Measurements from ENCODE around the gene RAB31. TPM values are rescaled to one million over a fixed set of nuclear protein-coding genes. Genes with fewer than 3 reads are reported as not detected.
"Not testable (repeated sequence)": the region's sequence is repeated elsewhere in the genome, so short reads cannot be mapped to it uniquely, and the experiment has no call there.

RAB31 gene
- total RNA-seq, 1 experiment from 2014 or later: 72.2 TPM

- H3K36me3 ChIP-seq: no peaks in the 10 kb centered on the region
- H3K27ac ChIP-seq: no peak overlapping the region
- no peaks in the 10 kb centered on the region for H3K27me3 ChIP-seq (replicated peaks)
- no peak for DNase-seq (ENCODE audit: low read depth in 1 of 2, low spot score in 2 of 2)
- H3K4me1 ChIP-seq (replicated peaks): no peaks in the 10 kb centered on the region
- no peaks in the 10 kb centered on the region; the same call in 1 of the 2 replicates for H3K9me3 ChIP-seq (replicated peaks)
- no peak overlapping the region for H3K4me3 ChIP-seq
Measured at GRCh38 chr18:9884532-9885140, 176.5 kb downstream of the RAB31 start.

DNA sequence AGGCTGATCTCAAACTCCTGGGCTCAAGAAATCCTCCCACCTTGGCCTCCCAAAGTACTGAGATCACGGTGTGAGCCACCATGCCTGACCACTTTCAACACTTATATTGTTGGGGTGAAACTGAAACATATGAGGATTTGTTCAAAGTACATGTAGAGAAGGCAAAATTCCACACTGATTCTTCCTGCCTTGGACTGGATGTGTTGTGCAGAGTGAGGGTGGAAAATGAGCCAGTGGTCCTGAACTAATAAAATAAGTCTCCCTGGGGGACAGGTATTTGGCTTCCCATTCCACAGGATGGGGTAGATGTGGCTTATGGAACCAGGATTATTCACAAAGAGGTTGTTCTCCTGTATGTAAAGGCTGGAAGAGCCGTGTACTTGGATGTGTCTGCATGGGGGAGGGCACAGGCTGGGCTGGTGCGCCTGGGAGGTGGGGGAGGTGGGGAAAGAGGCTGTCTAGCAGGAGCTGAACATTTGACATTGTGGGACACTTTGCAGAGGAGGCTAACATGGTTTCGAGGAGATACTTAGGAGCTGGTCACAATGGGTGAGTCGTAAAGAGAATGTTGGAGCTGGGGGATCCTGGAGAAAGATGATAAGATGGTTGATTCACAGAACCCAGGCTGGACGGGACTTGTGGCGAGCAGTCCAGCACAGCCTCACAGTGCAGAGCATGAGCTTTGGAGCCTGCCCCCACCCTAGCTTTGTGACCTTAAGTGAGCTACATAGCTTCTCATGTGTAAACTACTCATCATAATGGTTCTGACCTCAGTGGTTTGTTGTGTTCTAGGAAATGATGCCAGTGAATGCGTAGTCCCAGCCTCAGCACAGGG lies 177.3 kb downstream of the RAB31 start, which contains the start of gene TXNDC2:
Gene TXNDC2, plus strand, starts transcription at position 804 of the 835 bp plus-strand sequence. CDS start 708 bp downstream, outside the sequence.
- Histone ChIP-seq H3K27ac (no peak within 1 kb of the TSS), H3K9me3 (replicated peaks) (no peaks in the 10 kb centered on the region; the same call in 1 of the 2 replicates), H3K27me3 (replicated peaks) (no peaks in the 10 kb centered on the region), H3K4me1 (replicated peaks) (no peaks in the 10 kb centered on the region), H3K4me3 (no peak within 1 kb of the TSS), H3K36me3 (no peaks in the 10 kb centered on the region)
- no peak for DNase-seq (ENCODE audit: low read depth in 1 of 2, low spot score in 2 of 2)

GRCh38 chr18:9886005-9886348 lies 177.9 kb downstream of the RAB31 start:
- no peak overlapping the region for H3K4me3 ChIP-seq
- H3K9me3 ChIP-seq (replicated peaks): no peaks in the 10 kb centered on the region; the same call in 1 of the 2 replicates
- no peak for DNase-seq (ENCODE audit: low read depth in 1 of 2, low spot score in 2 of 2)
- no peaks in the 10 kb centered on the region for H3K36me3 ChIP-seq
- H3K27ac ChIP-seq: no peak overlapping the region
- H3K27me3 ChIP-seq (replicated peaks): no peaks in the 10 kb centered on the region
- no peaks in the 10 kb centered on the region for H3K4me1 ChIP-seq (replicated peaks)

DNA sequence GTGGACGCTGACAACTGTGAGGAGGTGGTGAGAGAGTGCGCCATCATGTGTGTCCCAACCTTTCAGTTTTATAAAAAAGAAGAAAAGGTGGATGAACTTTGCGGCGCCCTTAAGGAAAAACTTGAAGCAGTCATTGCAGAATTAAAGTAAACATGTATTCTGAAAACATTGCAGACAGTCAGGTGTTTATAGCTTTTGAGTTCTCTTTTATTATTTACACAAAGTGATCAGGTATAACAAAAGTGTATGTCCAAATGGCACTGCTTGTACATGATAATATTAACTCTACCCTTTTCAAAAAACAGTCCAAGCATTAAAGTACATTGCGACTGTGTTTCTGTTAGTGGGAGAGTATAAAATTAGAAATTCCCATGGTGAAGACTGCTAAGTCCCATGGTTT lies 179.9 kb downstream of the RAB31 start:
- Histone ChIP-seq H3K27ac (no peak overlapping the region), H3K4me1 (replicated peaks) (no peaks in the 10 kb centered on the region), H3K9me3 (replicated peaks) (no peaks in the 10 kb centered on the region; the same call in 1 of the 2 replicates), H3K4me3 (no peak overlapping the region), H3K36me3 (no peaks in the 10 kb centered on the region), H3K27me3 (replicated peaks) (no peaks in the 10 kb centered on the region)
- DNase-seq (ENCODE audit: low read depth in 1 of 2, low spot score in 2 of 2): no peak

- Histone ChIP-seq H3K27ac (no peak overlapping the region), H3K36me3 (no peaks in the 10 kb centered on the region), H3K9me3 (replicated peaks) (no peaks in the 10 kb centered on the region), H3K4me1 (replicated peaks) (no peaks in the 10 kb centered on the region), H3K27me3 (replicated peaks) (no peaks in the 10 kb centered on the region), H3K4me3 (no peak overlapping the region)
- no peak for DNase-seq (ENCODE audit: low read depth in 1 of 2, low spot score in 2 of 2)
Measured at GRCh38 chr18:9890196-9890595, 182.1 kb downstream of the RAB31 start.

DNA sequence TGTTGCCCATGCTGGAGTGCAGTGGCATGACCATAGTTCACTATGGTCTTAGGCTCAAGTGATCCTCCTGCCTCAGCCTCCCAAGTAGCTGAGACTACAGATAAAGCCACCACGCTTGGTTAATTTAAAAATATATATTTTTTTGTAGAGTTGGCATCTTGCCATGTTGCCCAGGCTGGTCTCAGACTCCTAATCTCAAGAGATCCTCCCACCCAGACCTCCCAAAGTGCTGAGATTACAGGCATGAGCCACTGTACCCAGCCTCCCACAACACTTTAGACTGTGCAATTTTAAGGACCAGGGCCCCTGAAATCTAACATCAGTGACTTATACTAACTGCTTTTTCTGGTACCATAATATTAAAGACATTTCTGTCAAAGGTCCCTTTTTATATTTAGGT lies 182.9 kb downstream of the RAB31 start:
- no peak overlapping the region for H3K27ac ChIP-seq
- no peaks in the 10 kb centered on the region for H3K4me1 ChIP-seq (replicated peaks)
- no peak for DNase-seq (ENCODE audit: low read depth in 1 of 2, low spot score in 2 of 2)
- no peaks in the 10 kb centered on the region for H3K27me3 ChIP-seq (replicated peaks)
- H3K36me3 ChIP-seq: no peaks in the 10 kb centered on the region
- no peak overlapping the region for H3K4me3 ChIP-seq
- H3K9me3 ChIP-seq (replicated peaks): no peaks in the 10 kb centered on the region

GRCh38 chr18:9891515-9891914 lies 183.4 kb downstream of the RAB31 start:
- H3K27me3 ChIP-seq (replicated peaks); H3K27ac ChIP-seq; DNase-seq (ENCODE audit: low read depth in 1 of 2, low spot score in 2 of 2); H3K4me3 ChIP-seq; H3K4me1 ChIP-seq (replicated peaks); H3K36me3 ChIP-seq; H3K9me3 ChIP-seq (replicated peaks): not testable (repeated sequence)

DNA sequence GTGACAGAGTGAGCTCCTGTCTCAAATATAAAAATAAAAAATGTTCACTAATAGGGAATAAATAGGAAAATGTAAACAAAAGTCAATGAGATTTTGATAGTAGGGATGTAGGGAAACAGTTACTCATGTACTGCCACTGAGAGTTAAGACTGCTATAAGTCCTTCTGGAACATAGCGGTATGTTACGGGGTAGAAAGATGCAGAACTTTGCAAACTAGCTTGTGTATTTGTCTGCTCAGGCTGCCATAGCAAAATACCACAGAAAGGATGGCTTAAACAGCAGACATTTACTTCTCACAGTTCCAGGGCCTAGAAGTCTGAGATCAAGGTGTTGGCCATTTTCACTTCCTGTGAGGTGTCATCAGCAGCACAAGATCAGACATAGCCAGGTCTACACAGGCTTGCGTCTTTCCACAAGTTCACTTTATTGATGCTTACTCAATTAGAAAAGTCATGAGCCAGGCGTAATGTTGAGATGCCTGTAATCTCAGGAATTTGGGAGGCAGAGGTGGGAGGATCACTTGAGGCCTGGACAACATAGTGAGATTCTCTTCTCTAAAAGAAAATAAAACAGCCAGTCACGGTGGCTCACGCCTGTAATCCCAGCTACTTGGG lies 186.5 kb downstream of the RAB31 start:
- 0 out of 2 replicates have a peak, but pooled peaks cover 4% of the 10 kb centered on the region for H3K4me1 ChIP-seq (replicated peaks)
- no peaks in the 10 kb centered on the region for H3K9me3 ChIP-seq (replicated peaks)
- no peak for DNase-seq (ENCODE audit: low read depth in 1 of 2, low spot score in 2 of 2)
- no peaks in the 10 kb centered on the region for H3K36me3 ChIP-seq
- no peak overlapping the region for H3K4me3 ChIP-seq
- H3K27ac ChIP-seq: no peak overlapping the region
- H3K27me3 ChIP-seq (replicated peaks): no peaks in the 10 kb centered on the region

DNA sequence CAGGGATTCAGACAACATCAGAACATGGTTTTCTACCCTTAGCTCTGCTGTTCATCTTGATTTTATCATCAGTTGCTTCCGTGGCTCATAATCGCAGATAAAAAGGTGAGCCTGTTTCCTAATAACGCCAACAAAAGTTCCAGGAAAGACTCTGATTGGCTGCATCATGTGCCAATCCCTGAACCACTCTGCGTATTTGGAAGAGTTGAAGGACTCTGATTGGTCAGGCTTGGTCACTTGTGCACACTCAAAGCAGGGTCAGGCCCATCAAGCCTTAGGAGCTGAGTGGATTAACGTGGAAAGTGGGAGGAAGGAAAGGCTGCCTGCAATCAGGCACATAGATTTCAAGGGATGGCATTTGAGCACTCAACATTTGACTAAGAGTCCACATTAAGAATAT lies 189.0 kb downstream of the RAB31 start:
- H3K4me3 ChIP-seq: no peak overlapping the region
- DNase-seq (ENCODE audit: low read depth in 1 of 2, low spot score in 2 of 2): no peak

DNA sequence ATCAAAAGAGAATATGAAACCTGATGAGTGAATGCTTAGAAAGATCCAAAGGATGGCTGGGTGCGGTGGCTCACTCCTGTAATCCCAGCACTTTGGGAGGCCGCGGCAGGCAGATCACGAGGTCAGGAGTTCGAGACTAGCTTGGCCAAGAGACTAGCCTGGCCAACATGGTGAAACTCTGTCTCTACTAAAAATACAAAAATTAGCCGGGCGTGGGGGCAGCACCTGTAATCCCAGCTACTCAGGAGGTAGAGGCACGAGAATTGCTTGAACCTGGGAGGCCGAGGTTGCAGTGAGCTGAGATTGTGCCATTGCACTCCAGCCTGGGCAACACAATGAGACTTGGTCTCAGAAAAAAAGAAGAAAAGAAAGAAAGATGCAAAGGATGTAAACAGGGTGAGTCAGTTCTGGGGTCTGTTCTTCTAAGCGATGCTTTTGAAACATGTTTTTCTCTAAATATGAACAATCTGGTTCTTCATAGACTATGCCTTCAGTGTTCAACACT lies 189.7 kb downstream of the RAB31 start:
- not testable (repeated sequence) for H3K36me3 ChIP-seq; H3K27me3 ChIP-seq (replicated peaks); H3K4me3 ChIP-seq; DNase-seq (ENCODE audit: low read depth in 1 of 2, low spot score in 2 of 2); H3K27ac ChIP-seq; H3K4me1 ChIP-seq (replicated peaks); H3K9me3 ChIP-seq (replicated peaks)

More for the DNA sequence above, 189.0 kb downstream of the RAB31 start:
- Histone ChIP-seq H3K4me1 (replicated peaks) (0 out of 2 replicates have a peak, but pooled peaks cover 4% of the 10 kb centered on the region), H3K36me3 (no peaks in the 10 kb centered on the region), H3K27me3 (replicated peaks) (no peaks in the 10 kb centered on the region), H3K27ac (no peak overlapping the region), H3K9me3 (replicated peaks) (no peaks in the 10 kb centered on the region)

DNA sequence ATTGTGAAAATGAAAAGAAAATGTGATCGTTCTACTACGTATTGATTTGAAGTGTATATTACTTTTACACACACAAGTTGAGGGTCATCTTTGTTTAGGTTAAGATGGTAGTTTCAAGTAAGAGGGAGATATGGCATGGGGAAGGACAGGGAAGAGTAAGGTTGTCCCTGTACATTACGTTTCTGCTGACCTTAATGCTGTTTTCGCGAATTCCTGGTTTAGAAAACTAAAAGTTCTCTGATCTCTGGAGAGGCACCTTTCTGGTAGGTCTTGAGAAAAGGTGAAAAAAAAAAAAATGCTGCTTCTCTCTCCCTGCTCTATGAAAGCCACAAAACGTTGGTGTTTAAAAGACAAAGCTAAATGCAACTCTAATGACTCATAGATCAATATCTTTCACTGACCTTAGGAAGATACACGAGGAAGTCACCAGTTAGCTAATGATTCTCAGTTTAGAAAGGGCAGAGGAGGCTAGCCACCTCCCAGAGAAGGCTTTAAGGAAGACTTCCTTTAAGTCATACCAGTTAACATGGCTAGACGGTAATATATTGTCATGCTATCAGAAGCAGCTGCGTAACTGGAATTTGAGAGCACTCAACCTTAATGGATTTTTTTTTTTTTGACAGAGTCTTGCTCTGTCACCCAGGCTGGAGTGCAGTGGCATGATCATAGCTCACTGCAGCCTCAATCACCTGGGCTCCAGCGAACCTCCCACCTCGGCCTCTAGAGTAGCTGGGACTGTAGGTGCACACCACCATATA lies 190.9 kb downstream of the RAB31 start:
- Histone ChIP-seq H3K27me3 (replicated peaks) (no peaks in the 10 kb centered on the region), H3K27ac (no peak overlapping the region), H3K36me3 (no peaks in the 10 kb centered on the region), H3K4me1 (replicated peaks) (0 out of 2 replicates have a peak, but pooled peaks cover 4% of the 10 kb centered on the region), H3K4me3 (no peak overlapping the region), H3K9me3 (replicated peaks) (no peaks in the 10 kb centered on the region)
- DNase-seq (ENCODE audit: low read depth in 1 of 2, low spot score in 2 of 2): no peak

GRCh38 chr18:9899550-9899930 lies 191.4 kb downstream of the RAB31 start:
- H3K9me3 ChIP-seq (replicated peaks); H3K4me3 ChIP-seq; H3K27ac ChIP-seq; H3K27me3 ChIP-seq (replicated peaks); H3K4me1 ChIP-seq (replicated peaks); DNase-seq (ENCODE audit: low read depth in 1 of 2, low spot score in 2 of 2); H3K36me3 ChIP-seq: not testable (repeated sequence)

GRCh38 chr18:9900699-9901098 lies 192.6 kb downstream of the RAB31 start:
- no peak overlapping the region for H3K4me3 ChIP-seq
- H3K9me3 ChIP-seq (replicated peaks): no peaks in the 10 kb centered on the region
- no peak for DNase-seq (ENCODE audit: low read depth in 1 of 2, low spot score in 2 of 2)
- H3K4me1 ChIP-seq (replicated peaks): 0 out of 2 replicates have a peak, but pooled peaks cover 4% of the 10 kb centered on the region
- no peaks in the 10 kb centered on the region for H3K36me3 ChIP-seq
- H3K27me3 ChIP-seq (replicated peaks): no peaks in the 10 kb centered on the region
- no peak overlapping the region for H3K27ac ChIP-seq
